PFSK-1 (cell line): ENCODE data around the gene SMAD2.

ENCODE experiments used
- FOXP2 ChIP-seq: optimal IDR thresholded peaks from 2 replicates; pipeline ENCODE3; 2011; ENCODE audit warnings: borderline replicate concordance, control low read depth, inconsistent platforms; ENCODE audit not compliant: insufficient read depth; ENCODE audit errors: extremely low read length, extremely low read depth
- POLR2AphosphoS5 ChIP-seq: IDR thresholded peaks from 2 replicates; pipeline ENCODE4 v1.6.1; 2012; ENCODE audit warnings: low read depth, mild to moderate bottlenecking, control low read depth, low read length, moderate library complexity
- SIN3A ChIP-seq: IDR thresholded peaks from 2 replicates; pipeline ENCODE4 v1.6.1; 2012; ENCODE audit warnings: mild to moderate bottlenecking, low read length, moderate library complexity, borderline replicate concordance; ENCODE audit not compliant: insufficient read depth
- TAF1 ChIP-seq: IDR thresholded peaks from 2 replicates; pipeline ENCODE4 v1.6.1; 2012; ENCODE audit warnings: low read length, control low read depth, borderline replicate concordance; ENCODE audit not compliant: insufficient read depth
- TF ChIP-seq, protein P1 (sequence below), 2 experiments: IDR thresholded peaks; 2 replicates each; pipeline versions ENCODE4 v1.6.1 to v1.8.0; 2011 to 2012; ENCODE audit warnings: low read depth in 2 of 2, low read length in 2 of 2, control low read depth in 1 of 2, inconsistent platforms in 1 of 2, mild to moderate bottlenecking in 1 of 2, moderate library complexity in 1 of 2; ENCODE audit not compliant: insufficient read depth in 1 of 2

Gene SMAD2

GRCh38 chr18:47975105-47975504 is 44.6 kb upstream of the SMAD2 start:
- TF ChIP-seq FOXP2 (no peak), POLR2AphosphoS5 (no peak), SIN3A (no peak), TAF1 (no peak)
- TF ChIP-seq, protein P1, sequence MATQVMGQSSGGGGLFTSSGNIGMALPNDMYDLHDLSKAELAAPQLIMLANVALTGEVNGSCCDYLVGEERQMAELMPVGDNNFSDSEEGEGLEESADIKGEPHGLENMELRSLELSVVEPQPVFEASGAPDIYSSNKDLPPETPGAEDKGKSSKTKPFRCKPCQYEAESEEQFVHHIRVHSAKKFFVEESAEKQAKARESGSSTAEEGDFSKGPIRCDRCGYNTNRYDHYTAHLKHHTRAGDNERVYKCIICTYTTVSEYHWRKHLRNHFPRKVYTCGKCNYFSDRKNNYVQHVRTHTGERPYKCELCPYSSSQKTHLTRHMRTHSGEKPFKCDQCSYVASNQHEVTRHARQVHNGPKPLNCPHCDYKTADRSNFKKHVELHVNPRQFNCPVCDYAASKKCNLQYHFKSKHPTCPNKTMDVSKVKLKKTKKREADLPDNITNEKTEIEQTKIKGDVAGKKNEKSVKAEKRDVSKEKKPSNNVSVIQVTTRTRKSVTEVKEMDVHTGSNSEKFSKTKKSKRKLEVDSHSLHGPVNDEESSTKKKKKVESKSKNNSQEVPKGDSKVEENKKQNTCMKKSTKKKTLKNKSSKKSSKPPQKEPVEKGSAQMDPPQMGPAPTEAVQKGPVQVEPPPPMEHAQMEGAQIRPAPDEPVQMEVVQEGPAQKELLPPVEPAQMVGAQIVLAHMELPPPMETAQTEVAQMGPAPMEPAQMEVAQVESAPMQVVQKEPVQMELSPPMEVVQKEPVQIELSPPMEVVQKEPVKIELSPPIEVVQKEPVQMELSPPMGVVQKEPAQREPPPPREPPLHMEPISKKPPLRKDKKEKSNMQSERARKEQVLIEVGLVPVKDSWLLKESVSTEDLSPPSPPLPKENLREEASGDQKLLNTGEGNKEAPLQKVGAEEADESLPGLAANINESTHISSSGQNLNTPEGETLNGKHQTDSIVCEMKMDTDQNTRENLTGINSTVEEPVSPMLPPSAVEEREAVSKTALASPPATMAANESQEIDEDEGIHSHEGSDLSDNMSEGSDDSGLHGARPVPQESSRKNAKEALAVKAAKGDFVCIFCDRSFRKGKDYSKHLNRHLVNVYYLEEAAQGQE (IDR thresholded peaks at IDR 0.05; ENCODE audit: insufficient read depth in 1 of 2, low read depth in 2 of 2, low read length in 2 of 2): no peak

DNA sequence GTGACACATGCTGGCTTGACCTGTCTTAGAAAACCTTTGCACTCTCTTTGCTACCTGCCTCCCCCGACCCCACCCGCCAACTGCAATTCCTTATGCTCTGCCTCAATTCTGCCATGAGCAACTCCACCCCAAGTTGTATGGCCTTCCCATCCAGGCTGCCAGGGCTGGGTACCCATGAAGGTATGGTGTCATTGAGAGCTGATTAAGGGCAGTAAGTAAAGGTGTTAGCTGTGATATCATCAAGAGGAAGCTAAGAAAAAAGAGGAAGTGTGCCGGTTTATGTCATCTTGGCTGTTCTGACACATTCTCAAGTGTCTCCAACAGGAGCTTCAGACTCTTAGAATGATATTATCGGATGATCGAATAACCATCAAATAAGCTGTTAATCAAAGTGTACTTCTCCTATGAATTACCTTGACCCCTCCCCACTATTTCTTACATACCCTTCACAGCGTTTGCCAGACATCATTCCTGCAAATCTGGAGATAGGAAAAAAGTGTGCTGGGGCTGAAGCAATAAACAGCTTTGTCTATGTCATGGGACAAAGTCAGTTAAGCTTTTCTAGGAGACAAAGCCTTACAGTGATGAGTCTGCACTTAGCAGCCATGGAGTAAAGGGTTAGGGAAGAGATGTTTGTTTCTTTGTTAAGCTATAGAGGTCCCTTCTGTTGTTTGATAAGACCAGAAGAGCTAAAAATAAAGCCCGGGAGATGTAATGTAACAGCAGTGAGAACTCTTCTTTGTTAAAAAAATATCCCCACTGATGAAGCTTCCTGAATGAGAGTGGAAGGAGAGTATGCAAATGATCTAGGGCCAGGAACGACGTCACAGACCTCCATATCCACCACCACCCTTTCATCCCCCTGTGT is 40.4 kb upstream of the SMAD2 start:
- TF ChIP-seq, protein P1 (IDR thresholded peaks at IDR 0.05; ENCODE audit: insufficient read depth in 1 of 2, low read depth in 2 of 2, low read length in 2 of 2): no peak
- TF ChIP-seq TAF1 (no peak), FOXP2 (no peak), POLR2AphosphoS5 (no peak), SIN3A (no peak)

DNA sequence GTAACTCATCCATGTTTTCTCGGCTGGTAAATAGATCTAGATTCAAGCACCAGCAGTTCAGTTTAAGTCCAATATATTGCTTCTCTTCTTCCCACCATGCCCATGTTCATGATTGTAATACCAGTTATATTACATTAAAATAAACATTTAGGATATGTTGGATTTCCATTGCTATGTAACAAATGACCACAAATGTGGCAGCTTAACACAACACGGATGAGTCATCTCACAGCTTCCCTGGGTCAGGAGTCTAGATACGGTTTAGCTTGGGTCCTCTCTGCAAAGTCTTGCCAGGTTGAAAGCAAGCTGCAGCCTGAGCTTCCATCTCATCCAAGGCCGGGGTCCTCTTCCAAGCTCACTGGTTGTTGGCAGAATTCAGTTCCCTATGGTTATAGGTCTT is 39.4 kb upstream of the SMAD2 start:
- TF ChIP-seq POLR2AphosphoS5 (no peak), FOXP2 (no peak), SIN3A (no peak), TAF1 (no peak)
- TF ChIP-seq, protein P1 (IDR thresholded peaks at IDR 0.05; ENCODE audit: insufficient read depth in 1 of 2, low read depth in 2 of 2, low read length in 2 of 2): no peak

- TF ChIP-seq, protein P1 (IDR thresholded peaks at IDR 0.05; ENCODE audit: insufficient read depth in 1 of 2, low read depth in 2 of 2, low read length in 2 of 2): no peak
- TF ChIP-seq SIN3A: no peak
- no peak for TF ChIP-seq FOXP2
- no peak for TF ChIP-seq TAF1
- no peak for TF ChIP-seq POLR2AphosphoS5
Measured at GRCh38 chr18:47968721-47969120, 38.3 kb upstream of the SMAD2 start.
